Measurements from ENCODE around the gene NDUFS7. TPM values are rescaled to one million over a fixed set of nuclear protein-coding genes. Genes with fewer than 3 reads are reported as not detected.

The NDUFS7 gene
- total RNA-seq, 3 donors from 2014 or later (not counting 1 experiment from before 2014, with no cell fraction given), result 60.8 to 67.9 (median 66.6) TPM

GRCh38 chr19:1363599-1363998, 20.1 kb upstream of the NDUFS7 start:
- no peaks in the 10 kb centered on the region for H3K27me3 ChIP-seq (ENCODE audit: control insufficient read depth, insufficient read depth, low read length)
- TF ChIP-seq CTCF (IDR thresholded peaks at IDR 0.05), result no peak
- no peak overlapping the region for H3K4me3 ChIP-seq (ENCODE audit: low read length)
- DNase-seq (peak; percentile 27 to 60), ATAC-seq (peak; percentile 67 to 82 (median 81))
- Mint-ChIP-seq H3K4me1 (peaks cover 35 to 36% of the 10 kb centered on the region in 2 donors), H3K4me3 (peak overlapping the region; percentile 89), H3K9me3 (no peaks in the 10 kb centered on the region), H3K36me3 (no peaks in the 10 kb centered on the region), H3K27ac (peak overlapping the region; percentile 88 to 93), H3K27me3 (ENCODE audit: low read depth in 2 of 2) (no peaks in the 10 kb centered on the region)
- peaks cover 38% of the 10 kb centered on the region for H3K4me1 ChIP-seq (ENCODE audit: control insufficient read depth, insufficient read depth, low read length)
- intact Hi-C loops (cut with micrococcal nuclease), result no loop called here
- no peaks in the 10 kb centered on the region for H3K9me3 ChIP-seq (ENCODE audit: control insufficient read depth, insufficient read depth, low read length)
- H3K27ac ChIP-seq (ENCODE audit: low read length), result peak overlapping the region; percentile 66
- peaks cover 16% of the 10 kb centered on the region for H3K36me3 ChIP-seq (ENCODE audit: control insufficient read depth, insufficient read depth, low read length)
- 7% methylated on average over 8 of the region's 10 CpGs for WGBS (ENCODE audit: insufficient coverage)

GRCh38 chr19:1364070-1364704, 19.5 kb upstream of the NDUFS7 start:
- Histone ChIP-seq H3K4me1 (ENCODE audit: control insufficient read depth, insufficient read depth, low read length) (peaks cover 38% of the 10 kb centered on the region), H3K4me3 (ENCODE audit: low read length) (no peak overlapping the region), H3K9me3 (ENCODE audit: control insufficient read depth, insufficient read depth, low read length) (no peaks in the 10 kb centered on the region), H3K27ac (ENCODE audit: low read length) (peak overlapping the region; percentile 66), H3K27me3 (ENCODE audit: control insufficient read depth, insufficient read depth, low read length) (no peaks in the 10 kb centered on the region), H3K36me3 (ENCODE audit: control insufficient read depth, insufficient read depth, low read length) (peaks cover 13% of the 10 kb centered on the region)
- Mint-ChIP-seq H3K4me1 (peaks cover 35 to 36% of the 10 kb centered on the region in 2 donors), H3K27ac (peak overlapping the region; percentile 88 to 93), H3K4me3 (peak overlapping the region; percentile 89), H3K36me3 (no peaks in the 10 kb centered on the region), H3K9me3 (no peaks in the 10 kb centered on the region), H3K27me3 (ENCODE audit: low read depth in 2 of 2) (no peaks in the 10 kb centered on the region)
- peak; percentile 51 for TF ChIP-seq CTCF (IDR thresholded peaks at IDR 0.05)
- DNase-seq (peak in 1 of 2 donors; percentile 55), ATAC-seq (peak; percentile 71 to 80 (median 73))
- WGBS (ENCODE audit: insufficient coverage), result 18% methylated on average over 12 of the region's 15 CpGs
- intact Hi-C loops (cut with micrococcal nuclease), result no loop called here

- H3K4me3 Mint-ChIP-seq, result no peak overlapping the region
- WGBS (ENCODE audit: insufficient coverage), result 90% methylated on average over 37 of the region's 37 CpGs
- H3K36me3 ChIP-seq (ENCODE audit: control insufficient read depth, insufficient read depth, low read length), result peaks cover 18% of the 10 kb centered on the region
- H3K27me3 ChIP-seq (ENCODE audit: control insufficient read depth, insufficient read depth, low read length), result no peaks in the 10 kb centered on the region
- no peaks in the 10 kb centered on the region for H3K27me3 Mint-ChIP-seq (ENCODE audit: low read depth in 2 of 2)
- intact Hi-C loops (cut with micrococcal nuclease), result no loop called here
- peak overlapping the region; percentile 14 to 93 for H3K27ac Mint-ChIP-seq
- H3K4me1 ChIP-seq (ENCODE audit: control insufficient read depth, insufficient read depth, low read length), result peaks cover 38% of the 10 kb centered on the region
- peaks cover 35 to 36% of the 10 kb centered on the region in 2 donors for H3K4me1 Mint-ChIP-seq
- TF ChIP-seq CTCF (IDR thresholded peaks at IDR 0.05), result no peak
- DNase-seq (no peak), ATAC-seq (no peak)
- H3K27ac ChIP-seq (ENCODE audit: low read length), result no peak overlapping the region
- H3K9me3 Mint-ChIP-seq, result no peaks in the 10 kb centered on the region
- H3K9me3 ChIP-seq (ENCODE audit: control insufficient read depth, insufficient read depth, low read length), result no peaks in the 10 kb centered on the region
- H3K36me3 Mint-ChIP-seq, result no peaks in the 10 kb centered on the region
- no peak overlapping the region for H3K4me3 ChIP-seq (ENCODE audit: low read length)
Observed at GRCh38 chr19:1365319-1366269, 18.1 kb upstream of the NDUFS7 start.

All from natural killer cell (primary cell).